C4-2B (cell line): ENCODE measurements around the gene TGIF2.

Experiments used
- ZFX ChIP-seq: fragments of 450-650 bp; IDR thresholded peaks from 2 replicates; pipeline ENCODE4 v1.6.1; 2017
- TF ChIP-seq, protein P1 (sequence below): fragments of 450-650 bp; conservative IDR thresholded peaks from 2 replicates; pipeline ENCODE4 v1.5.1; 2017; ENCODE audit warnings: mild to moderate bottlenecking

DNA sequence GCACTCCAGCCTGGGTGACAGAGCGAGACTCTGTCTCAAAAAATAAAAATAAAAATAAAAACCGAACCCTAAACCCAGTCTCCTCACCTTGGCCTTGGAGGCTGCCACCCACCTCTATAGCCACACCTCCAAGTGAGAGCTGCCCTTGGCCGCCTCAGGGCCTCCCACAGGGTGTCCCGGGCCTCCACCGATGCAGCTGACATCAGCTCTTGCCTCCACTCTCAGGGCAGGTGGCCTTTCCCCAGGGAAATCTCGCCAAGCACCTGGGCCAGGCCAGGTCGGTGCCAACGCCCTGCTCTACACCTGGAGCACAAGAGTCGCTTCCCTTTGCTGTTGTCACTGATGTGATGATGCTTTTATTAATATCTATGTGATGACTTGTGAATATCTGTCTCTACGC, 41.0 kb upstream of the TGIF2 start:
- TF ChIP-seq, protein P1, sequence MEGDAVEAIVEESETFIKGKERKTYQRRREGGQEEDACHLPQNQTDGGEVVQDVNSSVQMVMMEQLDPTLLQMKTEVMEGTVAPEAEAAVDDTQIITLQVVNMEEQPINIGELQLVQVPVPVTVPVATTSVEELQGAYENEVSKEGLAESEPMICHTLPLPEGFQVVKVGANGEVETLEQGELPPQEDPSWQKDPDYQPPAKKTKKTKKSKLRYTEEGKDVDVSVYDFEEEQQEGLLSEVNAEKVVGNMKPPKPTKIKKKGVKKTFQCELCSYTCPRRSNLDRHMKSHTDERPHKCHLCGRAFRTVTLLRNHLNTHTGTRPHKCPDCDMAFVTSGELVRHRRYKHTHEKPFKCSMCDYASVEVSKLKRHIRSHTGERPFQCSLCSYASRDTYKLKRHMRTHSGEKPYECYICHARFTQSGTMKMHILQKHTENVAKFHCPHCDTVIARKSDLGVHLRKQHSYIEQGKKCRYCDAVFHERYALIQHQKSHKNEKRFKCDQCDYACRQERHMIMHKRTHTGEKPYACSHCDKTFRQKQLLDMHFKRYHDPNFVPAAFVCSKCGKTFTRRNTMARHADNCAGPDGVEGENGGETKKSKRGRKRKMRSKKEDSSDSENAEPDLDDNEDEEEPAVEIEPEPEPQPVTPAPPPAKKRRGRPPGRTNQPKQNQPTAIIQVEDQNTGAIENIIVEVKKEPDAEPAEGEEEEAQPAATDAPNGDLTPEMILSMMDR: no peak
- no peak for TF ChIP-seq ZFX
